Immature natural killer cell (primary cell): ENCODE measurements around the gene EPN2. TPM values are rescaled to one million over a fixed set of nuclear protein-coding genes. Genes with fewer than 3 reads are reported as not detected.

Experiments used
- DNase-seq, 3 donors: peaks; one replicate each; pipeline ENCODE4 v3.0.0; 2022; ENCODE audit warnings: mixed read lengths in 1 of 3
- H3K27ac Mint-ChIP-seq, 6 donors: one replicate each; pipeline ENCODE4 v1.8.0; 2020; ENCODE audit warnings: mixed read lengths in 6 of 6, mild to moderate bottlenecking in 5 of 6, inconsistent platforms in 4 of 6, moderate library complexity in 3 of 6
- H3K27me3 Mint-ChIP-seq, 3 donors: one replicate each; pipeline ENCODE4 v1.8.0; 2020 to 2021; ENCODE audit warnings: low read depth in 3 of 3, mild to moderate bottlenecking in 3 of 3, mixed read lengths in 3 of 3, moderate library complexity in 3 of 3, inconsistent platforms in 1 of 3
- H3K36me3 Mint-ChIP-seq, 3 donors: one replicate each; pipeline ENCODE4 v1.8.0; 2020; ENCODE audit warnings: mixed read lengths in 3 of 3, inconsistent platforms in 2 of 3, mild to moderate bottlenecking in 2 of 3
- H3K4me1 Mint-ChIP-seq, 2 donors: one replicate each; pipeline ENCODE4 v1.8.0; 2020; ENCODE audit warnings: inconsistent platforms in 2 of 2, mild to moderate bottlenecking in 2 of 2, mixed read lengths in 2 of 2, moderate library complexity in 1 of 2
- H3K4me3 Mint-ChIP-seq, 5 donors: one replicate each; pipeline ENCODE4 v1.8.0; 2020; ENCODE audit warnings: mild to moderate bottlenecking in 5 of 5, mixed read lengths in 5 of 5, inconsistent platforms in 3 of 5, moderate library complexity in 3 of 5
- H3K9me3 Mint-ChIP-seq, 6 donors: one replicate each; pipeline ENCODE4 v1.8.0; 2020; ENCODE audit warnings: mild to moderate bottlenecking in 6 of 6, mixed read lengths in 6 of 6, inconsistent platforms in 4 of 6, moderate library complexity in 3 of 6
- polyA plus RNA-seq, 3 donors: library from polyadenylated mRNA; unstranded; fragments of 300-500 nt; fragmentation: Illumina TruSeq; gene quantifications; one replicate each; pipeline ENCODE4 v1.2.3, GENCODE V29; 2021

EPN2 gene
- polyA plus RNA-seq, 3 donors from 2014 or later: 0.84 to 8.1 TPM; not detected in 1

DNA sequence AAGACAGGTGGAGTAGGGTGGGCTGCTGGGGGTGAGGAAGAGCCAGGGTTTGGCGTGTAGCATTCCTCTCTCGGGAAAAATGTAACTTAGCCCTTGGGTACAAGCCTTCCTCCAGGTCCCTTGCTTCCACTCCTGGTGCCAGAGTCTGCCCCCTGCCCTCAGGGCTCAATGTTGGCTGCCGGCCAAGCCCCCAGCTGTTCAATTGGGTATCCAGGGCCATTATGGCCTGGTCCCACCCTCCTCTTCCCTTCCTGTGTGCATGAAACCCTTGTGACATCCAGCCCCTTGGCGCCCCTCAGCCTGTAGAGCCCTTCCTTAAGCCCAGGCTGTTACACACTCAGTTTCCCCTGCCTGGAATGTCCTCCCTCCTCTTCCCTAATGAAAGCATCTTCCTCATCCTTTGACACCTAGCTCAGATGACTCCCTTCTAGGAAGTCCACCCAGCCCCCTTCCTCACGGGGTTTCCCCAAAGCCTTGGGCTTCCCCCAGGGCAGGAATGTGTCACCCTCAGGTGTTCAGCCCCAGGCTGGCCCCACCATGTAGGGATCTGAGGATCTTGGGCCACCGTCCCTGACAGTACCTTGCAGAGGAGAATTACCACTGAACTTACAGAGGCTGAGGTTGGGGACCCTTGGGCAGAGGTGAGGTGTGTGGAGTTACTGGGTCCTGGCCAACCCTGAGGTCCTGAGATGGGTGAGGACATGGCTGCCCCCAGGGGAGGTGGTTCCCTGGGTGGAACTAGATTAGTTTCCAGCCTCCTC lies 95.4 kb downstream of the EPN2 start:
- no peak overlapping the region for H3K4me3 Mint-ChIP-seq
- H3K36me3 Mint-ChIP-seq: no peaks in the 10 kb centered on the region
- peaks cover 0 to 6% (median 3%) of the 10 kb centered on the region in 3 donors for H3K27me3 Mint-ChIP-seq
- DNase-seq: no peak
- no peak overlapping the region for H3K27ac Mint-ChIP-seq
- H3K4me1 Mint-ChIP-seq: no peaks in the 10 kb centered on the region
- H3K9me3 Mint-ChIP-seq: no peaks in the 10 kb centered on the region

- no peak for DNase-seq
- H3K27ac Mint-ChIP-seq: no peak overlapping the region
- peaks cover 0 to 6% (median 3%) of the 10 kb centered on the region in 3 donors for H3K27me3 Mint-ChIP-seq
- no peaks in the 10 kb centered on the region for H3K9me3 Mint-ChIP-seq
- H3K36me3 Mint-ChIP-seq: no peaks in the 10 kb centered on the region
- no peak overlapping the region for H3K4me3 Mint-ChIP-seq
- no peaks in the 10 kb centered on the region for H3K4me1 Mint-ChIP-seq
Observed at GRCh38 chr17:19333132-19333440, 95.9 kb downstream of the EPN2 start.

DNA sequence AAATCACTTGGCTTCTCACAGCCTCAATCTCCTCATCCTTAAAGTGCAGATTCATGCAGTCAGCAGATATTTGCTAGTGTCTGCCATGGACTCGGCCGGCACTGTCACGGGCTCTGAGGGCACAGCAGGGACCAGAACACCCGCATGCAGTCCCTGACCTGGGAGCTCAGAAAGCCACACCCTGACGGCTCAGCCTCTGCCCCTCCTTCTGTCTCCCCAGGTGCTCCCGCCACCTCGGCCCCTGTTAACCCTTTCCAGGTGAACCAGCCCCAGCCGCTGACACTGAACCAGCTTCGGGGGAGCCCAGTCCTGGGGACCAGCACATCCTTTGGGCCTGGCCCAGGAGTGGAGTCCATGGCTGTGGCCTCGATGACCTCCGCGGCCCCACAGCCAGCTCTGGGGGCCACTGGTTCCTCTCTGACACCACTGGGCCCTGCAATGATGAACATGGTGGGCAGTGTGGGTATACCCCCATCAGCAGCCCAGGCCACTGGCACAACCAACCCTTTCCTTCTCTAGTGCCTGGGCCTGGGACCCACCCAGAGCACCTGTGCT lies 96.6 kb downstream of the EPN2 start:
- no peak overlapping the region for H3K4me3 Mint-ChIP-seq

GRCh38 chr17:19334331-19334730 lies 97.2 kb downstream of the EPN2 start:
- Mint-ChIP-seq H3K27me3 (peaks cover 0 to 6% (median 3%) of the 10 kb centered on the region in 3 donors), H3K4me1 (no peaks in the 10 kb centered on the region), H3K36me3 (no peaks in the 10 kb centered on the region), H3K27ac (no peak overlapping the region), H3K4me3 (no peak overlapping the region), H3K9me3 (no peaks in the 10 kb centered on the region)
- DNase-seq: no peak

More for the DNA sequence above, 96.6 kb downstream of the EPN2 start:
- H3K27ac Mint-ChIP-seq: no peak overlapping the region
- H3K4me1 Mint-ChIP-seq: no peaks in the 10 kb centered on the region
- H3K36me3 Mint-ChIP-seq: no peaks in the 10 kb centered on the region
- no peaks in the 10 kb centered on the region for H3K9me3 Mint-ChIP-seq
- H3K27me3 Mint-ChIP-seq: peaks cover 0 to 6% (median 3%) of the 10 kb centered on the region in 3 donors
- DNase-seq: no peak

GRCh38 chr17:19335951-19336631 lies 98.9 kb downstream of the EPN2 start:
- Mint-ChIP-seq H3K4me3 (no peak overlapping the region), H3K27me3 (peaks cover 0 to 7% (median 3%) of the 10 kb centered on the region in 3 donors), H3K9me3 (no peaks in the 10 kb centered on the region), H3K4me1 (no peaks in the 10 kb centered on the region), H3K27ac (no peak overlapping the region), H3K36me3 (no peaks in the 10 kb centered on the region)
- DNase-seq: no peak

- DNase-seq: no peak
- H3K27me3 Mint-ChIP-seq: peaks cover 2 to 9% (median 3%) of the 10 kb centered on the region in 3 donors
- no peaks in the 10 kb centered on the region for H3K9me3 Mint-ChIP-seq
- no peaks in the 10 kb centered on the region for H3K36me3 Mint-ChIP-seq
- no peak overlapping the region for H3K4me3 Mint-ChIP-seq
- no peak overlapping the region for H3K27ac Mint-ChIP-seq
- no peaks in the 10 kb centered on the region for H3K4me1 Mint-ChIP-seq
Observed at GRCh38 chr17:19336938-19337711, 100.0 kb downstream of the EPN2 start.

GRCh38 chr17:19337712-19338023 lies 100.5 kb downstream of the EPN2 start:
- Mint-ChIP-seq H3K36me3 (no peaks in the 10 kb centered on the region), H3K27me3 (peaks cover 2 to 9% (median 3%) of the 10 kb centered on the region in 3 donors), H3K4me1 (no peaks in the 10 kb centered on the region), H3K4me3 (no peak overlapping the region), H3K9me3 (no peaks in the 10 kb centered on the region), H3K27ac (no peak overlapping the region)
- no peak for DNase-seq

DNA sequence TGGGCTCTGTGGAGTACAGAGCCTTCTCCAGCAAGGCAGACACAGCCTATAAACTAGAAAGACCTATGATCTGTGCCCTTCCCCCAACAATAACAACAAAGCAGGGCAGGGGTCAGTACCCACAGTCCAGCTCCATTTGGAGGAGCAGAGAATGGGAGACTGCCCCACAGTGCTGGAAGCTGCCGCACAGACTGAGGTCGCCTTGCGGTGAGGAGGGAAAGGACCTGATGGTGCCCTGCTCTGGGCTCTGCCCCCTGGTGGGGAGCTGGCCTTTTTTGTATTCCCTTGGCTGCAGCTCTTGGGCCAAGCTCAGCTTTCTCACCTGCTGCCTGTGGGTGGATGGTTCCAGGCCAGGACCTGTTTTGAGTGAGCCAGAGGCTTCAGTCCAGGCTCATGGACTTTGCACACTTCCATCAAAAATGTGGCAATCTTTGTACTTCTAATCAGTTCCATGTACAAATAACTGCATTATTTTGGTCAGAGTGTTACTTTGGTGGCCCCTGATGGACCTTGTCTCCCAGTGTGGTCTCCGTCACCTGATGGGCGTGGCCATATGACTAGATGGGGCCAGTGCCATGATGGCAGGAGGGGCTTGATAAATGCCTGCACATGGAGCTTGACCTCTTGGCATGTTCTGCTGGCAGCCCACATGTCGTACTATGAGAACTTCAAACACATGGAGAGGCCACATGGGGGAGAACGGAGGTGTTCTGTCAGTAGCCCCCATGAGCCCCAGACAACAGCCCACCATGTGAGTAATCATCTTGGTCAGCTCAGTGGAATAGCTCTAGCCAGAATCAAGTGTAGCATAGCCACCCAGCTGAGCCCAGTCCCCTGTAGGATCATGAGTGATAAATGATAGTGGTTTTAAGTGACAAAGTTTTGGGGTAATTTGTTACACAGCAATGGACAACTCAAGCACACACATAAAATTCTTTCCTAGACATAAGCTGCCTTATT lies 101.1 kb downstream of the EPN2 start:
- H3K4me3 Mint-ChIP-seq: no peak overlapping the region
- no peak overlapping the region for H3K27ac Mint-ChIP-seq
- peaks cover 2 to 7% (median 3%) of the 10 kb centered on the region in 3 donors for H3K27me3 Mint-ChIP-seq
- DNase-seq: peak; percentile 36 to 50 (median 39)
- H3K36me3 Mint-ChIP-seq: no peaks in the 10 kb centered on the region
- H3K9me3 Mint-ChIP-seq: no peaks in the 10 kb centered on the region
- H3K4me1 Mint-ChIP-seq: no peaks in the 10 kb centered on the region

DNA sequence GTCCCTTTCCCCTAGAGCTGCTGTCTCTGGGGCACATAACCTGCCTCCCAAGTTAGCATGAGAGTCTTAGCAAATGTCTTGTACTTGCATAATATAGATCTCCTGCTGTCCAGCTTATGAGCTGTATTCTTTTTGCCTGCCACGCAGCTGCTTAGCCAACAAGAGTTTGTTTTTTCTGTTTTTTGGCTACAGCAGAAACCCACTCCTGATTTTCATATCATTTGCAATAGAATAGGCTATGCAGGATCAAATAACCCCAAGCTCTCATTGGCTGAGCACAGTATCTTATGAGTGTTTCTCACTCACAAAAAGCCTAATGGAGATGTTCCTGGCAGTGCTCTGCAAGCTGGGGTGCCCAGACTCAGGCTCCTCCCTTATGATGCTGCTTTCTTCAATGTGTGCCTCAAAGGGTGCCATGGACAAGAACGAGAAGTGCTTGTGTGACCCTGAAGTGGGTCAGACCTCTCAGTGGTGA lies 102.2 kb downstream of the EPN2 start:
- H3K36me3 Mint-ChIP-seq: no peaks in the 10 kb centered on the region
- H3K4me3 Mint-ChIP-seq: no peak overlapping the region
- H3K9me3 Mint-ChIP-seq: no peaks in the 10 kb centered on the region
- peaks cover 2 to 7% (median 3%) of the 10 kb centered on the region in 3 donors for H3K27me3 Mint-ChIP-seq
- no peak overlapping the region for H3K27ac Mint-ChIP-seq
- no peaks in the 10 kb centered on the region for H3K4me1 Mint-ChIP-seq
- no peak for DNase-seq

DNA sequence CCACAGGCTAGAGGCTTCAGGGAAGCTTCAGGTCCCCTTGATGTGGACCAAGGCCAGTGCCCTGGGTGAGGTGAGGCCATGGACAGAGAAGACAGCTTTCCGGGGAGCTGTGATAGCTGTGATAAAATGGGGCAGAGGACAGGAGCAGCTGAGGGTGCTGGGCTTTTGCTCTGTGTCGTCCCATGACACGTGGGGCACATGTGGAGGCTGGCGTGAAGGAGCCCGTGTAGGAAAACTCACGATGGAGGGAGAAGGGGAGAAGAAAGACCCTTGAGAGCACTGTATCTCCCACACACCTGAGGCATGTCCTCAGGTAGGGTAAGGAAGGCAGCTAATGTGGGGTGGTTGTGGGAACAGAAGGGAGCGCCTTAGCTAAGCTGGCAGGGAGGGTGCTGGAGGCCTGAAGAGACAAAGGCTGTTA lies 104.1 kb downstream of the EPN2 start:
- Mint-ChIP-seq H3K4me3 (no peak overlapping the region), H3K4me1 (no peaks in the 10 kb centered on the region), H3K27me3 (peaks cover 0 to 7% (median 2%) of the 10 kb centered on the region in 3 donors), H3K36me3 (no peaks in the 10 kb centered on the region), H3K9me3 (no peaks in the 10 kb centered on the region), H3K27ac (no peak overlapping the region)
- DNase-seq: no peak

- Mint-ChIP-seq H3K4me3 (no peak overlapping the region), H3K27ac (peak overlapping the region in 1 of 6 donors; percentile 4), H3K36me3 (peaks cover 0 to 3% (median 0%) of the 10 kb centered on the region in 3 donors), H3K4me1 (no peaks in the 10 kb centered on the region), H3K27me3 (peaks cover 0 to 11% (median 2%) of the 10 kb centered on the region in 3 donors), H3K9me3 (no peaks in the 10 kb centered on the region)
- DNase-seq: no peak
Observed at GRCh38 chr17:19341641-19342610, 104.8 kb downstream of the EPN2 start.

DNA sequence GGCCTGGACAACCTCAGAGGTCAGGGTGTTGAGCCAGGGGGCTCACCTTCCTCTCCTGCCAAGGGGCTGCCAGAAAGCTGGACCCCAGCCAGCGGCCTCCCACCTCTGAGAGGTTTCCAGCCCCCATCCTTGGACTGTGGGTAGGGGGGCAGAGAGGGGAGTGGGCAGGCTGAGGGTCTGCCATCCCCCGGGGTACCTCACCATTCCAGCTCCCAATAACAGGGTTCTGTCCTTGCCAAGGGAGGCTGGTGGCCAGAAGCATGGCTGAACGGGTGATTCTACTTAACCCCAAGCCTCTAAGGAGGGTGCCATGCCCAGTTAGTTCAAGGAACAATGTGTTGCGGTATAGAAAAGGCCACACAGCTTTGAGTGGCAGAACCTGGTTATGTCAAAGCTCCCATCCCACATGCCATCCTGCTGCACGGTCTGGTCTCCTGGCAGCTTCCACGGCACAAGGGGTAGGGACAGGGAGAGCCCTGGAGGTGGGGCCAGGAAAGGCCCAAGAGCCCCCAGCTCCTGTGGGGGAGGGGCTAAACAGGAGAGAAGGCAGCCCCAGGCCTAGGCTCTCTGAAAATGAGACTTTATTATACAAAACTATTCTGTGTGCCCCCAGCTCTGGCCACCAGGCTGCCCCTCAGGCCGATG lies 105.6 kb downstream of the EPN2 start:
- Mint-ChIP-seq H3K4me3 (no peak overlapping the region), H3K27me3 (peaks cover 0 to 10% (median 2%) of the 10 kb centered on the region in 3 donors), H3K36me3 (peaks cover 0 to 3% (median 0%) of the 10 kb centered on the region in 3 donors), H3K4me1 (no peaks in the 10 kb centered on the region), H3K9me3 (no peaks in the 10 kb centered on the region), H3K27ac (no peak overlapping the region)
- no peak for DNase-seq
